MM.1S (cell line): ENCODE measurements around the gene FBH1.

Experiments used
- CTCF ChIP-seq: fragments of 300-600 bp; sonication (generic); IDR thresholded peaks from 2 replicates; pipeline ENCODE4 v1.5.1; 2016; ENCODE audit warnings: antibody characterized with exemption, low read length, mixed read lengths
- EZH2 ChIP-seq: fragments of 300-600 bp; sonication (generic); optimal IDR thresholded peaks from 2 replicates; pipeline ENCODE3; 2017; ENCODE audit warnings: low read depth, mild to moderate bottlenecking, antibody characterized with exemption, low read length, mixed read lengths
- EZH2phosphoT487 ChIP-seq: fragments of 300-600 bp; sonication (generic); IDR thresholded peaks from 2 replicates; pipeline ENCODE4 v1.6.1; 2018; ENCODE audit warnings: antibody characterized with exemption, low read length

- TF ChIP-seq CTCF (no peak), EZH2 (no peak), EZH2phosphoT487 (no peak)
Measured at GRCh38 chr10:5921746-5922145, 31.7 kb downstream of the FBH1 start.
